ENCODE data around the gene SLC26A6.

The SLC26A6 gene, protein sequence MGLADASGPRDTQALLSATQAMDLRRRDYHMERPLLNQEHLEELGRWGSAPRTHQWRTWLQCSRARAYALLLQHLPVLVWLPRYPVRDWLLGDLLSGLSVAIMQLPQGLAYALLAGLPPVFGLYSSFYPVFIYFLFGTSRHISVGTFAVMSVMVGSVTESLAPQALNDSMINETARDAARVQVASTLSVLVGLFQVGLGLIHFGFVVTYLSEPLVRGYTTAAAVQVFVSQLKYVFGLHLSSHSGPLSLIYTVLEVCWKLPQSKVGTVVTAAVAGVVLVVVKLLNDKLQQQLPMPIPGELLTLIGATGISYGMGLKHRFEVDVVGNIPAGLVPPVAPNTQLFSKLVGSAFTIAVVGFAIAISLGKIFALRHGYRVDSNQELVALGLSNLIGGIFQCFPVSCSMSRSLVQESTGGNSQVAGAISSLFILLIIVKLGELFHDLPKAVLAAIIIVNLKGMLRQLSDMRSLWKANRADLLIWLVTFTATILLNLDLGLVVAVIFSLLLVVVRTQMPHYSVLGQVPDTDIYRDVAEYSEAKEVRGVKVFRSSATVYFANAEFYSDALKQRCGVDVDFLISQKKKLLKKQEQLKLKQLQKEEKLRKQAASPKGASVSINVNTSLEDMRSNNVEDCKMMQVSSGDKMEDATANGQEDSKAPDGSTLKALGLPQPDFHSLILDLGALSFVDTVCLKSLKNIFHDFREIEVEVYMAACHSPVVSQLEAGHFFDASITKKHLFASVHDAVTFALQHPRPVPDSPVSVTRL

DNA sequence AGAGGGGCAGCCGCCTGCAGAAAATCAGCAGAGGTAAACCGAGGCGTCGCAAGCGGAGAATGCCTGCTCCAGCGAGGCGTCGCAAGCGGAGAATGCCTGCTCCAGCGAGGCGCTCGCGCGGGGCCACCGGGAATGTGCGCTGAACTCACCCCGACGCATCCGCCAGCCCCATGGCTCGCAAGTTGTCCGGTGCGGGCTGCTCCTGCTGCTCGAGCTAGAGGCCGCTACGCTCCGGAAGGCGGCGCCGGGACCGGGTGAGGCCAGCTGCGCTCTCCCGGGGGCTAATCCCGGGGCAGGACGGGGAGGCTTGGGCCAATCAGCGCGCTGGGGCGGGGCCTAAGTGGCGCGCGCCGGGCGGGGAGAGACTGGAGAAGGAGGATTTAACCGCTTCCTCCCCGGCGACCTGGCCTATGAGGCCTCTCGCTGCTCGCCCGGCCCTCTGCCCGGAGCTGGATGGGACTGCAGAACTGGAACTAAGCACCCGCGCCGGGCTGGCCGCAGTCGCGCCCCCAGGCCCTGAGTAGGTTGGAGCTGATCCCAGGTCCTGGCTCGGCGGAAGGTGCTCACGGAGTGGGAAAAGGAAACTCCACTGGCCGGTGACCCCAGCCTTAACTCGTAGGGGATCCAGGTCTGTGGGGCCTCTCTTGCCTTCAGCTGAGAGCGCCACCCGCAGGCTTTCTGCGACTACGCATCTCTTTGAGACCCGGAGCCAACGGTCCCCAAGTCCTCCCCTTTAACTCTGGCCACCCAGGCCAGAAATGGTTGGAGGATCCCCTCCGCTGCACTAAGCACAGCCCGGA, at the start of gene SLC26A6:
SLC26A6 (minus strand) TSS at position 240 of the 800 bp plus-strand sequence; CDS start at position 172, 68 bp downstream.
- peak; percentile 95 for DNase-seq (ENCODE audit: low spot score)

DNA sequence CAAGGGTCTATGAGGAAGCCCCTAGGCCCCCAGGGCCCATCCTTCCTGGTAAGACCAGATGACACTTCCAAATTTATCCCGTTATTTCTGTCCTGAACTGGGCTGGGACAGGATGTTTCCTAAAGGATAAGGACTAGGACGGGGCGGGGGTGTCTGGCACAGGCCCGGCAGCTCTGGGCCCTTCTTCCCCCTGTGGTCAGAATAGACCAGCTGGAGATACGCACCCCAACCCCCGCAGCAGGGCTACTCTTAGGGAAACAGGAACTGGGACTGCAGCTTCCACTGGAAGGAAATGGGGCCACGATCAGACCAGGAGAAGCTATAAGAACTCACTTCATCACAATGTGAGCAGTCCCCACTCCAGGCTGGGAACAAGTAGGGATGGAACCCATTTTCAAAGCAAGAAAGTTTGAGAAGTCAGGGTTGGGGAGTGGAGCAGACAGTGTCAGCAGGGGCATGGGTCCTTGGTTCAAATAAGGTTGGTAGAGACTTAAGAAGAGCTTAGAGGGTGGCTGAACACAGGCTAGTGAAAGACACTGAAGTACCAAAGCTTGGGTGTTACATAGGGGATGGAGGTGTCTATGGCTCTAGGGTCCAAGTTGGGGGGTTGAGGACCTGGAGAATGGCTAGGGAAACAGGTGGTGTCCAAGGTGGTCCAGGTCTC, 49.4 kb upstream of the SLC26A6 start:
- no peak for DNase-seq (ENCODE audit: low spot score)

DNA sequence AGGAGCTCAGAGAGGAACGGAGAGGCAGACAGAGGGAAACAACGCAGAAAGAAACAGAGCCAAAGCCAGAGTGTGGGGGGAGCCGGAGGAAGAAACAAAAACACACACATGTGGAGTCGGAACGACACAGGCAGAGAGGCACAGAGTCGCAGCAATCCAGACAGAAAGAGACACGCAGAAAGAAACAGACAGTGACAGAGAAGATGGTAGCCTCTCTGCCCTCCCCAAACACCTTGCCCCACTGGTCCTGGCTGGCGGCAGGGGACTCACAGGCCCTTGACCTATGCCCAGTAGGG, 48.7 kb upstream of the SLC26A6 start:
- no peak for DNase-seq (ENCODE audit: low spot score)

DNA sequence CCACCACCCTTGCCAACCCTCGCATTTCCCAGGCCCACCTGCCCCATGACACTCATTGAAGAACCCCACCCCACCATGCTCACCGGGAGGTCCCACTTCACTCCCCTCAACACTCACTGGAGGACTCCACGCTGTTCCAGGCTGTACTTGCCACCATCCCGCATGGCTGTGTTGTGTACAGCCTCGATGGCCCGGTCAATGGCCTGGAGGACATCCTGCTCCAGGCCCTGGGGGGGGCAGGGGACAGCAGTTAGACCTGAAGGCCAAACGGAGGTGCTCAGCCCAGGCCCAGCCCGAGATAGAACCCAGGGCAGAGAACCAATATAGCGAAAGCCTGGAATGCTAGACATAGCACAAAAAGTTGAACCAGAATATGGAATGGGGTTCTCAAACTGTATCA, 47.5 kb upstream of the SLC26A6 start:
- no peak for DNase-seq (ENCODE audit: low spot score)

DNA sequence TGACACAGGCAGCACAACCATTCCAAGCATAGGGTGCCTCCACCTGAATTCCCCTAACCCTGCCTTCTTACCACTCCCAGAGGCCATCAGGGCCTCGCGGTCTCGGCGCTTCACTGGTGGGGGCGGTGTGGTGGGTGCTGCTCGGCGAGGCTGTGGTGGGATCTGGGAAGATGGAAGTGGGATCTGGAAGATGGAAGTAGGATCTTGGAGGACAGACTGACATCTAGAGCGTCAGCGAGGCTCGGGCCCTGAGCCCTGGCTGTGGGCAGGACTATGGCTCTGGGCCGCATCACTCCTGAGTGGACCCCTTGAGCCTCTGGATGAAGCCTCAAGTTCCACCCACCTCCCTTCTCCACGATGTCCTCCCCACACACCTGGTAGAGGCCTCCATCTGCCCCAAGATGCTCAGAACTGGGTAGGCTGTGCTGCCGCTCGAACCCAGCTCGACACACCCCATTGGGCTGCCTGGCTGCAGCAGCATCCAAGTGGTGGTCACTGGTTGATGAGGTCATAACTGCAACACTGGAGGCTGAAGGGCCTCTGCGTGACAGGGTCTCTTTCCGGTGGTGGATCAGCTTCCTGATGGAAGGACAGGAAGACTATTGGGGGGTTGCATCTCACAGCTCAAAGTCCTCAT, 46.8 kb upstream of the SLC26A6 start:
- DNase-seq (ENCODE audit: low spot score) = no peak

DNA sequence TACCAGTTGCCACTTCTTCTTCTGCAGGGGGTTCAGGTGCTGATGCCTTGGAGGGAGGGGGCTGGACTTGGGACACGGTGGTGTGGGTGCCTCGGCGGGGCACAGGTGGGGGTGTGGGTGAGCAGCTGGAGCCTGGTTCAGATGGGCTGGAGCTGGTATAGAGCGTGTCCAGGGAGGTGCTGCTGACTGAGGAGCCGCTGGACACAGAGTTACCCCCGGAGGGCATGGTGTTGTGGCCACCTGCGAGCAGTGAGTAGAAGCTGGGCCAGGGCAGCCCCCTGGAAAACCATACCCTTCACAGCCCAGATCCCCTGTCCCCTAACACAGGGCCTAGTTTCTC, 46.2 kb upstream of the SLC26A6 start:
- DNase-seq (ENCODE audit: low spot score) = no peak

DNA sequence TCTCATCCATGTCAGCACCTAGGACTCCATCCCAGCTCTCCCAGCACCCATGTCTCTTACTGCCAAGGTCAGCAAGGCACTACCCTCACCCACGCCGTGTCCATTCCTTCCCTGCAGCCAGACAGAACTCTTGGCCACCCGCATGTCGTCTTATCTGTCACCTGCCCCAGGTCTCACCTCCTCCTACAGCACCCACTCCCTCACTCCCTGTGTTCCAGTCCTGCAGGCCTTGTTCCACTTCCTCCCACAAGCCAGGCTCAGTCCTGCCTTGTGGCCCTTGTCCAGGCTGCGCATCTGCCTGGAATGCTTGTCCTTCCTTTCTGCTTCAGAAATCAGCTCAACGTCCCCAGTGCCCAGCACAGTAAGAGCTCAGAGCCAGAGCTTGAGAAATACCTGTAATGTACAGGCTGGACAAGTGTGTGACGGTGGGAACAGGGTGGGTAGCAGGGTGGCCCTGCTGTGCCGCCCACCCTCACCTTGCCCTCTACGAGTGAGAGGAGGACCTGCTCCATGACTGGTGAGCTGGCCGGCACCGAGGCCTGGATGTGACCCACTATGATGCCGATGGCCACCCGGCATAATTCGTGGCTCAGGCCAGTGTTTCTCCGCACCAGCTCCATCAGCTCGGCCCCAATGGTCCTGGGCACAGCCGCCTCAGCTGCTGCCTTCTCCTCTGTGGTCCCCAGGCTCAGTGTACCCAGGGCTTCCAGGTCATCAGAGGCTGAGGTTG, 45.7 kb upstream of the SLC26A6 start:
- DNase-seq (ENCODE audit: low spot score) = no peak

DNA sequence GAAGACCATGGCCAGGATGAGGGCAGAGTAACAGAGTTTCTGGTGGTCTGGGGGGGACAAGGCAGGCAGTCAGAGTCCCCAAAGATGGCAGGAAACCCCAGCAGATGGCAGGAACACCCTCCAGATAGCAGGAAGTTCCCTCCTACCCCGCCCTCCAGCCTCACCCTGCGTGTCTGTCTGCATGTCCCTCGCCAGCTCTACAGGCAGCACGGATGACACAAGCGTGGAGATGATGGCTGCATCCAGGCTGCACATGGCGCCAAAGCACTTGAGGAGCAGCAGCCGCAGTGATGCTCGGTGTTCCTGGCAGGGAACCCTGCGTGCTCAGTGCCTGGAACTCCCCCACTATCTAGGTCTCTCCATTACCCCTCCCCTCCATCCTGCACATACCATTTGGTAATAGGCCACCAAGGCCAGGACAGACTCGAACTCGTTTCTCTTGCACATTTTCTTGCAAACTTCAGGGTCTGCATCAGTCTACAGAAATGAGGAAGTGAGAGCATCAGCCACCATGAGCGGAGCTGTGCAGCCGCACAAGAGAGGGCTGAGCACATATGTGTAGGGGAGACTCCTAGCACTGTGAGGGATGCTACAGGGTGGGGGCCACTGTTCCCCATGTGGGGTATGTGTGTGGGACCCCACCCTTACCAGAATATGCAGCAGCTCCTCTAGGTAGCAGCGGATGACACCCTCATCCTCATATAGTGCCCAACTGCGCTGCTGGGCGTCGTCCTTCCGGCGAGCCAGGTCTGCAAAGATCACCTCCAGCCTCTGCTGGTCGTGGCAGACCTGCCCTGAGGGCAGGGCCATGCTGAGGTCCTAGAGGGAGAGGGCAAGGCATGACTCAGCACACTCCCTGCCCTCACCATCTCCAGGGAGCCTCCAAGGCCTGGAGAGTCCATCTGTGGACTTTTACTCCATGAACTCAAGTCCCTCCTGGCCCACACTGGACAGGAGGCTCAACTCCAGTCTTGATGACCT, 44.4 kb upstream of the SLC26A6 start:
- no peak for DNase-seq (ENCODE audit: low spot score)

DNA sequence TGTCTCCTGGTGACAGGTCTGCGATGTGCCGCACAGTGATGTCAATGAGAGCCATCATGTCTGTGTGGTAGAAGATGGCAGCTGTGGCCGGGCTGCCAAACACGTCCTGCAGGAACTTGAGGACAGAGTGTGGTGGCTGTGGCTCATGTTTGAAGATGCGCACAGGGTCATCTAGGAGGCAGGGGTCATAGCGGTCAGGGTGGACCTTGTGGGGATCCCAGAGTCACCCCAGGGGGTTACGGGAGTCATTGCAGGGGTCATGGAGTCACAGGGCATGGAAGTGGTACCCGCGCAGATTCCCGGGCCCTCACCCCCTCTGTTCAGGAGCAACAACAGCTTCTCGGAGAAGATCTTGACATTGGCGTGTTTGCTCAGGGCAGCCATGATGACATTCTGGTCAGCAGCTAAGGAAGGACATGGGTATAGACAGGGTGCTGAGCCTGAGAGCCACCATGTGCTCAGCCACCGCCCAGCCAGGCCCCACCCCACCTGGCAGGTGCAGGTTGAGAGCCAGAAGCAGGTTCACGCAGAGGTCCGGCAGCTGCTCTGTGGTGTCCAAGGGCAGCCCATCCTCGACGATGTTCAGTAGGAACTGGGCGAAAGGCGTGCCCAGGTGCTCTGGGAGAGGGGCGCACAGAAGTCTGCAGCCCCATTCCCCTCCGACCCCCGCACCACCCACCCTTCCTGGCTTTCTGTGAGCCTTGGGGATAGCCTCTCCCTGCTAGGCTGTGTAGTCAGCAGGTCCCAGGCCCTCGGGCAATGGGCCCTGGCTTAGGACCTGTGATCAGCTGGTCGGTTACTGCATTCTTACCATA, 43.5 kb upstream of the SLC26A6 start:
- DNase-seq (ENCODE audit: low spot score) = no peak

DNA sequence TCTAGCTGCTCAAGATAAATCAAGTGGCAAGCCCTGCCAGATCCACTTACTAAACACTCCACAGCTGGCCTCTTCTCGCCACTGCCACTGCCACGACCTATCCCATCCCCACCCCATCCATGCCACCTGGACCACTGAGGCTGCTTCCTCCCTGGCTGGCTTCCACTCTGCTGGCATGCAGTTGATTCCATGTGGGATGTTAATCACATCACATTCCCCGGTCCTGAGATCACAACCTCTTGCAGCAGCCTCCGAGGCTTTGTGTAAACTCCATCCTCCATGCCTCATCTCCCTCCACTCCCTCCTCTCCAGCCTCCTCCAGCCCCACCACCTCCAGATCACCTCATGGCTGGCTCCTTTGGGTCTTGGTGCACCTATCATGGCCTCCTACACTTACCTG, 42.8 kb upstream of the SLC26A6 start:
- no peak for DNase-seq (ENCODE audit: low spot score)

DNA sequence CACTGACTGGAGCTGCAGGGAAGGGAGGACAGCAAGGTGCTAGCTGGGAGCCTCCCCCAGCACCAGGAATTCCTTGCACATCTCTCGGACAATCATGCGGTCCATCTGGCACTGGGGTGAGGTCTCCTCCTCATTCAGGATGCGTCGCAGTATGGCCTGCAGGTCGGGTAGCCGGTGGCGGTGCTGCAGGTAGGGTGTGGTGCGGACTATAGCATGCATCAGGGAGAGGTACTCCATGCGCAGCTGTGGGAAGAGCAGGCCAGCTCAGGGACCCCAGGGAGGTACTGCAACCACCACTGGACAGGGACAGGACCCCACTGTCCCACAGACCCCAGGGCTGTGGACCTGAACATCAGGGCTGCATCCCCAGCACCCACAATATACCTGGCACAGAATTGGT, 39.2 kb upstream of the SLC26A6 start:
- no peak for DNase-seq (ENCODE audit: low spot score)

DNA sequence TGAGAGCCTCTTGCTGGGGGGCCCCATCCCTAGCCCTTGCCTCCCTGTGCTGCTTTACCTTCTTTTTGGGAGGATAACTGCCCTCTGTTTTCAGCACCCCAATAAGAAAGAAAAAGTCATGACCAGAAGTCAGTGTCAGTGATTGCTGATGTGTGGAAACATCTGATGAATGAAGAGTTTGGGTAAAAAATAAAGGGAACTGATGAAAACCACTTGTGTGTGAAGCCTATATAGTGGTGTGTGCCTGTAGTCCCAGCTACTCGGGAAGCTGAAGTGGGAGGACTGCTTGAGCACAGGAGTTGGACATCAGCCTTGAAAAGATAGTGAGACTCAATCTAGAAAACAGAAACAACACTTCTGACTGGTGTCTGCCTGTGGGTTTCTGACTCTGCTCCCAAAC, 37.3 kb upstream of the SLC26A6 start:
- no peak for DNase-seq (ENCODE audit: low spot score)

DNA sequence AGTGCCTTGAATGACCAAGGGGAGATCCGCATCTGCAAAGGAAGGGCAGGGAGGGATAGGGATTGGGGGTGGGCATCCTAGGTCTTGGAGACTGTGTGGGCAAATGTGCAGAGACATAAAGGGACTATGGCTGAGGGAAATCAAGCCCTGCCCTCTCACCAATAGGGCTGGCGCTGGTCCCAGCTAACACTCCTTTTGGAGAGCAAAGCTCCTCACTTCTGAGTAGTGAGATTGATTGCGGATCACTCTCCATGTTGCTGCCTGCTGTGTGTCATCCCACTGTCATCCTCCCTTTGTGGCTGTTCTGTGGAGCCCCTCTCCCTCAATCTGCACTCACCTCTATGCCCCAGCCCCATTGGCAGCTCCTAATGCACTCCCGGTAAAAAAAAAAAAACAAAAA, 29.7 kb upstream of the SLC26A6 start:
- no peak for DNase-seq (ENCODE audit: low spot score)

DNA sequence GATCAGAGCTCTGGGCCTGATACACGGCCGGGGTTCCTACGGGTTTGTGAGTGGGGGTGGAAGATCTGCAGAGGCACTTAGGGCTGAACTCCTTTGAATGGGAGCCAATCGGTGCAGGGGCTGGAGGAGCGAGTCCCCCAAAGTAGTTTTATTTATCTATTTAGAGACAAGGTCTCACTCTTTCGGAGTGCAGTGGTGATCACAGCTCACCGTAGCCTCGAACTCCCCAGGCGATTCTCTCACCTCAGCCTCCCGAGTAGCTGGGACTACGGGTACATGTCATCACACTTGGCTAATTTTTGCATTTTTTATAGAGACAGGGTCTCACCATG, 29.0 kb upstream of the SLC26A6 start:
- no peak for DNase-seq (ENCODE audit: low spot score)

DNA sequence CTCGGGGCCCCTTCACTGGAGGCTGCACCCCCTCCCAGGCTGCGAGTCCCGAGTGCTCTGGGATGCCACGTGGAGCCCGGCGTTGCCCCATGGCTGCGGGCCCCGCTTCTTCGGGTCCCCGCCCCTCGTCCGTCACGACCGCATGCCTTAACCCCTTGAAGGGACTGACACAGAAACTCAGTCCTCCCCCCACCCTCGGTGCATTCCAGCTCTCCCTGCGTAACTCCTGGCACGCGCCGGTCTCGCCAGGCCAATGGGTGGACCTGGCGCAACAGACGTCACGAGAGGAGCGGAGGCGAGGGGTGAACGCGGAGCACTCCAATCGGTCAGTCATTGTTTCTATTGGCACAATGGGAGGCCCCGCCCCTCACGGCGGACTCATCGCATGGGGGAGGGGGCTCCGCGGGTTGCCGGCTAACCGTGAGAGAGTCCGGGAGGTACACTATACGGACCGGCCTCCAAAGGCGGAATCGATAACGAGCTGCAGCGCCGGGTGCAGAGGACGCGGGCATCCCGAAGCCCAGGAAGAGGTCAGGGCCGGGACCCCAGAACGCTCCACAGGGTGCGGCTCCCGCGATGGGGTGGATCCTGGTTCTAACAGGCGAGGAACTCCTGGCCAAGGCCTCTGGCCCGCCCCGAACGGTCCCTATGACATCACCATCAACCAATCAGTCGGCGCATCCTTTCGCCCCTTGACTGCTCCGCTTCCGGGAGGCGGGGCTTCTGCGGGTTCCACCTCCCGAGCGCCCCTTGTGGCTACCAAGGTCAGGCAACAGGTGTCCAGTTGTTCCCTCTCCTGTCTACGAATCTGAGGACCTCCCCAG, 28.4 kb upstream of the SLC26A6 start:
- DNase-seq (ENCODE audit: low spot score) = peak; percentile 96

DNA sequence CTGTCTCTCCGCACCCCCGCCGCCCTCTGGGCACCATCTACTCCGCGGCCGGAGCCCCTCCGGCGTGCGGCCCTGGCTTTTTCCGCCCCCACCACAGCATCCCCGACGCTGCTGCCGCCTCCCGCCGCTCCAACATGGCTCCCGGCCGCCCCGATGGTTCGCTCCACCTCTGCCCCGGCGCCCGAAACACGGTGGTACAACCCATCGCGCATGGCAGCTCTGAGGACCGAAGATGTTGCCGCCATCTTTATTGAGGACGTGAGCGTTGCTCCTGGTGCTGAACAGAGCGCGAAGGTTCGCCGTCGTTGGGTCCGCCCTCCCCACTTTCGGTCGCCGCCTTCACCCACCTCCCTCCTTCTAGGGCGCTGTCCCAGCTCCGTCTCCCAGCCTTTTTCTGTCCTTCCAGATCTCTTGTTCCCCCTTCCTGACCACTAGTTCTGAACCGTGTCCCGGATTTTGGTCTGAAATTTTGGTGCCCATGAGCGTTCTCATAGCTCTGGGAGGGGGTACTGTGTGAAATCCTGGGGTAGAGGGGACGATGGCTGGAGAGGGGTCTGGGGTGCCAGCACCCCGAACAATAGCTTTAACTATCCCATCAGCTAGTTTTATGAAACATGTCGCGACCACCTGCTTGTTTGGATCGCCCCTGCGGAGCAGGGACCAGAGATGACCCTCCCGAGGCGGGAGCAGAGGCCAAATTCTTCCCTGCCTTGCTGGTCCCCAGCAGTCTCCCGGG, 27.7 kb upstream of the SLC26A6 start, which contains the start of gene CELSR3:
CELSR3 (minus strand) TSS at position 134 of the 736 bp plus-strand sequence. CDS start 252 bp downstream, outside the sequence.
- DNase-seq (ENCODE audit: low spot score) = peak; percentile 88

DNA sequence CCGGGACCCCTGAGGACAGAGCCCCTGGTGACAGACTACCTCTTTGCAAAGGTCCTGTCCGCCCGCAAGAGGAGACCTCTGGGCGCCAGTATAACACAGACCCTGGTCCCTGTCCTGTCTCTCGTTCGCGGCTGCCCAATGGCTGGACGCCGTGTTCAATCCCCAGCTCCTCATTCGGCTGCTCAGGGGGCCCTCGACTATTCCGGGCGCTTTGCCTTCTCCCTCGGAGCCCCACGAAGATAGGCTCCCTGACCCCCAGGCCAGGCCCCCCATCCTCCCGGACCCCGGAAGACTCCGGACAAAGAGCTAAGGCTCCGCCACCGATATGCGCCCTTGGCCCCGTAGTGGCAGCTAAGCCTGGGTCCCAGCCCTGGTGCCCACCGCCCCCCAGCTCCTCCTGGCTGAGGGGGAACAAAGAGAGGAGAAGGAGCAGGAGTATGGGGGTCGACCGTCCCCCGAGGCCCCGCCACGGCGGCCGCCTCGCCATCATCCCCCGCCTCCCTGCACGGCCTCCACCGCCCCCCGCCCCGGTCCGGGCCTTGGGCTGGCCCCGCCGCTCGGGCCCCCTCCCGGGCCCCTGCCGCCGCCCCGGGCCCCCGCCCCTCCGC, 27.0 kb upstream of the SLC26A6 start:
- DNase-seq (ENCODE audit: low spot score) = no peak
